ENCODE measurements around the gene PHF1.

Gene PHF1

GRCh38 chr6:33431880-33432541 lies 21.2 kb downstream of the PHF1 start:
- peak overlapping the region in 1 of 2 donors; percentile 79 for H3K27ac Mint-ChIP-seq
- ATAC-seq: peak; percentile 36

GRCh38 chr6:33432546-33432945 lies 21.7 kb downstream of the PHF1 start:
- Mint-ChIP-seq H3K4me3 (peak overlapping the region; percentile 80 to 83), H3K27ac (peak overlapping the region in 1 of 2 donors; percentile 1), H3K4me1 (peaks cover 58% of the 10 kb centered on the region), H3K27me3 (no peaks in the 10 kb centered on the region), H3K9me3 (no peaks in the 10 kb centered on the region)
- DNase-seq (no peak), ATAC-seq (no peak)

More at GRCh38 chr6:33431880-33432541, 21.2 kb downstream of the PHF1 start:
- no peaks in the 10 kb centered on the region for H3K9me3 Mint-ChIP-seq
- peaks cover 63% of the 10 kb centered on the region for H3K4me1 Mint-ChIP-seq
- DNase-seq: no peak
- H3K4me3 Mint-ChIP-seq: peak overlapping the region; percentile 80 to 83
- no peaks in the 10 kb centered on the region for H3K27me3 Mint-ChIP-seq

DNA sequence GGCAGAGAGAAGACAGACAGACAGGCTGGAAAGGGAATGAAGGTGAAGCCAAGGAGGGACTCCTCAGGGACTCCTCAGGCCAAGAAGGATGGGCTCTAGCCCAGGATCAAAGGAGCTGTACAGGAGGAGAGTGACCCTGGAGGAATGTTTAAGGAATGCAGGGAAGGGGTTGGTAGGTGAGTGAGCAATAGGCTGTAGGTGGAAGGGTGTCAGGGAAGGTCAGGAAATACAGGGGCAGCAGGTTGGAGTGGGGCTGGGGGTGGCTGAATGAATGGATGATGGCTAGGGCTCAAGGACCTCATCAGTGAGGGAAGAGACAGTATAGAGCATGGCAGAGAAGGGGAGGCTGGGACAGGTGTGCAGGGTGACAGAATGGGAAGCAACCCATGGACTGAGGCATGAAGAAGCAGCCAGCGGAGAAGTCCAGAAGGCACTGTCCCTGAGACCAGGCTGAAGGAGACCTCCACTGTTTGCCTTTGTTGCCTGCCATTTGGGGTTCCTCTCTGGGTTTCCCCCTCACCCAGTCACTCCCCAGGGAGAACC lies 22.3 kb downstream of the PHF1 start:
- H3K27ac Mint-ChIP-seq: peak overlapping the region; percentile 1 to 75
- H3K27me3 Mint-ChIP-seq: no peaks in the 10 kb centered on the region
- peaks cover 57% of the 10 kb centered on the region for H3K4me1 Mint-ChIP-seq
- no peak for DNase-seq
- ATAC-seq: no peak
- peak overlapping the region; percentile 59 to 83 for H3K4me3 Mint-ChIP-seq
- H3K9me3 Mint-ChIP-seq: no peaks in the 10 kb centered on the region

GRCh38 chr6:33433544-33434191 lies 22.9 kb downstream of the PHF1 start:
- Mint-ChIP-seq H3K4me1 (peaks cover 52% of the 10 kb centered on the region), H3K9me3 (no peaks in the 10 kb centered on the region), H3K27ac (no peak overlapping the region), H3K27me3 (no peaks in the 10 kb centered on the region), H3K4me3 (no peak overlapping the region)
- no peak for DNase-seq
- ATAC-seq: no peak

GRCh38 chr6:33434961-33435360 lies 24.1 kb downstream of the PHF1 start:
- no peaks in the 10 kb centered on the region for H3K9me3 Mint-ChIP-seq
- DNase-seq (no peak), ATAC-seq (no peak)
- no peak overlapping the region for H3K4me3 Mint-ChIP-seq
- peaks cover 39% of the 10 kb centered on the region for H3K4me1 Mint-ChIP-seq
- H3K27ac Mint-ChIP-seq: peak overlapping the region in 1 of 2 donors; percentile 7
- H3K27me3 Mint-ChIP-seq: no peaks in the 10 kb centered on the region

GRCh38 chr6:33437666-33438065 lies 26.9 kb downstream of the PHF1 start:
- ATAC-seq: no peak
- H3K4me3 Mint-ChIP-seq: no peak overlapping the region
- H3K27ac Mint-ChIP-seq: no peak overlapping the region
- H3K9me3 Mint-ChIP-seq: no peaks in the 10 kb centered on the region
- peaks cover 12% of the 10 kb centered on the region for H3K4me1 Mint-ChIP-seq
- no peaks in the 10 kb centered on the region for H3K27me3 Mint-ChIP-seq
- no peak for DNase-seq

DNA sequence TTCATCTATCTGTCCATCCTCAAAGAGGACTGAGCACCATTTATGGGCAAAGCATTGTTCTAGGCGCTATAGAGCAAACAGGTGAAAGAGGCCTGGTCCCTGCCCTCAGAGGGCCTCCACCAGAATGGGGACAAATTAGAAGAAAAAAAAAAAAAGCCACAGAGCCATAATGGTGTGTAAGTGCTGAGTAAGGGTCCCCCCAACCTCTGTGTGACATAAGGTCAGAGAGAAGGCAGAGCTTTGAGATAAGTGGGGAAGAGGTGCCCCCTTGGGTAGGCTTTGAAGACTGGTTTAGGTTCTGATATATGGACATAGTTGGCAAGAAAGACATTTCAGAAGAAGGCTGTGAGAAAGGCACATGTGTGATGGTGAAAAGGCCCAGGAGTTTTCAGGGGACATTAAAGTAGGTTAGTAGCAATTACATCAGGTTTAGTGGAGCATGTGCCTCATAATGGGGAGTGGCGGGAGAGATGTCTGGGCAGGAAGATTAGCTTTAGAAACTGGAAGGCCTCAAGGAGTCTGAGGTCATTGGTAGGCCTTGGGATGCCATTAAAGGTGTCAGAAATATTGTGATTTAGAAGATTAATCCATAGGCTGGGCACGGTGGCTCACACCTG lies 28.3 kb downstream of the PHF1 start:
- ATAC-seq: no peak
- Mint-ChIP-seq H3K27ac (peak overlapping the region; percentile 7 to 42), H3K9me3 (no peaks in the 10 kb centered on the region), H3K4me1 (peaks cover under 1% of the 10 kb centered on the region), H3K4me3 (no peak overlapping the region), H3K27me3 (no peaks in the 10 kb centered on the region)
- no peak for DNase-seq

- H3K27ac Mint-ChIP-seq: no peak overlapping the region
- H3K27me3 Mint-ChIP-seq: no peaks in the 10 kb centered on the region
- H3K9me3 Mint-ChIP-seq: no peaks in the 10 kb centered on the region
- H3K4me1 Mint-ChIP-seq: no peaks in the 10 kb centered on the region
- DNase-seq (no peak), ATAC-seq (no peak)
- no peak overlapping the region for H3K4me3 Mint-ChIP-seq
Measured at GRCh38 chr6:33439956-33440648, 29.3 kb downstream of the PHF1 start.

DNA sequence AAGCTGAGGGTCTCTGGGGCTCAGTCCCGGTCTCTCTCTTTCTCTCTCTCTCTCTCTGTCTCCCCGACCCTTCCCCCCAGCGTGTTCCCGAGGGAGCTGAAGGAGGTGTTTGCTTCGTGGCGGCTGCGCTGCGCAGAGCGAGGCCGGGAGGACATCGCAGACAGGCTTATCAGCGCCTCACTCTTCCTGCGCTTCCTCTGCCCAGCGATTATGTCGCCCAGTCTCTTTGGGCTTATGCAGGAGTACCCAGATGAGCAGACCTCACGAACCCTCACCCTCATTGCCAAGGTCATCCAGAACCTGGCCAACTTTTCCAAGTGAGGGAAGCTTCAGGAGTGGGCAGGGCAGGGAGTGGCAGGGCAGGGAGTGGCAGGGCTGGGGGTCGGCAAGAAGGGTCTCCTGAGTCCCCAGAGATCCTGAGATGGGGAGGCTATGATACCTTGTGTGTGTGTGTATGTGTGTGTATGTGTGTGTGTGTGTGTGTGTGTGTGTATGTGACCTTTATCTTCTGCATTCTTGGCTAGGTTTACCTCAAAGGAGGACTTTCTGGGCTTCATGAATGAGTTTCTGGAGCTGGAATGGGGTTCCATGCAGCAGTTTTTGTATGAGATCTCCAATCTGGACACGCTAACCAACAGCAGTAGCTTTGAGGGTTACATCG lies 30.0 kb downstream of the PHF1 start:
- H3K27ac Mint-ChIP-seq: no peak overlapping the region
- DNase-seq (no peak), ATAC-seq (no peak)
- no peaks in the 10 kb centered on the region for H3K4me1 Mint-ChIP-seq
- H3K9me3 Mint-ChIP-seq: no peaks in the 10 kb centered on the region
- no peak overlapping the region for H3K4me3 Mint-ChIP-seq
- no peaks in the 10 kb centered on the region for H3K27me3 Mint-ChIP-seq

- Mint-ChIP-seq H3K27ac (no peak overlapping the region), H3K4me3 (no peak overlapping the region), H3K9me3 (no peaks in the 10 kb centered on the region), H3K4me1 (no peaks in the 10 kb centered on the region), H3K27me3 (no peaks in the 10 kb centered on the region)
- ATAC-seq: no peak
- DNase-seq: no peak
Measured at GRCh38 chr6:33441457-33441856, 30.6 kb downstream of the PHF1 start.

DNA sequence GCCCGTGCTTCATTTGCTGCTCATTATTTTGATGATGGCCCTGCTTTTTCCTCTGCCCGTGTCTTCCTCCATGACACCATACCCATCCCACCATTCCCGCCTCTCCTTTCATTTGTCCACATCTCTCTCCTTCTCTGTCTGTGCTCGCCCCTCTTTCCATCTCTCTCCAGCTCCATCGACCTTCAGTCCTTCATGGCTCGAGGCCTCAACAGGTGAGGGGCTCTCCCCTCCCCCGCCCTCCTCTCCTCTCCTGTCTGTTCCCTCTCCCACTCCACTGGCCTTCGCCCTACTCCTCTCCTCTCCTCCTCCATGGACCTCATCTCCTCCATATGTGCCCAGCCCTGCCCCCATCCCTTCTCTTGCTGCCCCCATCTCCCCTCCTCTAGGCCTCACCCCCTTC lies 31.5 kb downstream of the PHF1 start:
- ATAC-seq (no peak), DNase-seq (no peak)
- no peak overlapping the region for H3K4me3 Mint-ChIP-seq
- H3K27me3 Mint-ChIP-seq: no peaks in the 10 kb centered on the region
- H3K4me1 Mint-ChIP-seq: peaks cover 2% of the 10 kb centered on the region
- no peak overlapping the region for H3K27ac Mint-ChIP-seq
- no peaks in the 10 kb centered on the region for H3K9me3 Mint-ChIP-seq

GRCh38 chr6:33443025-33443424 lies 32.2 kb downstream of the PHF1 start:
- Mint-ChIP-seq H3K4me3 (no peak overlapping the region), H3K4me1 (peaks cover 9% of the 10 kb centered on the region), H3K27ac (peak overlapping the region in 1 of 2 donors; percentile 50), H3K9me3 (no peaks in the 10 kb centered on the region), H3K27me3 (no peaks in the 10 kb centered on the region)
- ATAC-seq (no peak), DNase-seq (no peak)

DNA sequence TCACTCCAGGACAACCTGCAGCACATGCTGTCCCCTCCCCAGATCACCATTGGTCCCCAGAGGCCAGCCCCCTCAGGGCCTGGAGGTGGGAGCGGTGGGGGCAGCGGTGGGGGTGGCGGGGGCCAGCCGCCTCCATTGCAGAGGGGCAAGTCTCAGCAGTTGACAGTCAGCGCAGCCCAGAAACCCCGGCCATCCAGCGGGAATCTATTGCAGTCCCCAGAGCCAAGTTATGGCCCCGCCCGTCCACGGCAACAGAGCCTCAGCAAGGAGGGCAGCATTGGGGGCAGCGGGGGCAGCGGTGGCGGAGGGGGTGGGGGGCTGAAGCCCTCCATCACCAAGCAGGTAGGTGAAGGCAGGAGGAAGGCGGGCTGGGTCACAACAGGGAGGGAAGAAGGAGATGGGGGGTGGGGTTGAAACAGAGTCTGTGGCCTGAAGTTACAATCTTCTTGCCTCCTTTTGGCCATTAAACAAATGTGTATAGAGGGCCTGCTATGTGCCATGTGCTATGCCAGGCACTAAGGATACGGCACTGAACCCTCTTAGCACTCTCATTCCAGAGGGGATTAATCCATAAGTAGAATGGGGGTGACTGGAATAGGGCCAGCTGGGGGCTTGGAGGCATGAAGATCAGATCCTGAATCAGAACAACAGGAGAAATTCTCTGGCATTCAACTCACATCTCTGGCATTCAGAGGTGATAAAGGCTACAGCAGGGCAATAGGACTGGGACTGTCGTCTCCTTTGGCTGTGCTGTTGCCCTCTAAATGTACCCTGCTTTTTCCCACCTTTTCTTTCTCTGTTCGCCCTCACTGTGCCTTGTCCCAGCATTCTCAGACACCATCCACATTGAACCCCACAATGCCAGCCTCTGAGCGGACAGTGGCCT lies 33.0 kb downstream of the PHF1 start:
- Mint-ChIP-seq H3K4me3 (no peak overlapping the region), H3K27ac (no peak overlapping the region), H3K9me3 (no peaks in the 10 kb centered on the region), H3K27me3 (no peaks in the 10 kb centered on the region), H3K4me1 (peaks cover 12% of the 10 kb centered on the region)
- DNase-seq: no peak
- no peak for ATAC-seq

GRCh38 chr6:33445119-33445603 lies 34.3 kb downstream of the PHF1 start:
- no peak for ATAC-seq
- no peak for DNase-seq
- Mint-ChIP-seq H3K4me1 (peaks cover 12% of the 10 kb centered on the region), H3K27me3 (no peaks in the 10 kb centered on the region), H3K4me3 (no peak overlapping the region), H3K9me3 (no peaks in the 10 kb centered on the region), H3K27ac (peak overlapping the region; percentile 7 to 50)
